ENCODE data around the gene CEACAM16.

GRCh38 chr19:44754750-44755080, 55.8 kb downstream of the CEACAM16 start:
- TF ChIP-seq POLR2AphosphoS5 (IDR thresholded peaks at IDR 0.05) (no peak), CTCF (IDR thresholded peaks at IDR 0.05 in 8 of 11, conservative IDR thresholded peaks at IDR 0.05 in 3 of 11) (no peak), POLR2A (IDR thresholded peaks at IDR 0.05) (no peak)
